Activated gamma-delta T cell treated with Interleukin-2 at 50 U/mL for 16 hours (primary cell): ENCODE data around the gene CD22.
"Not testable (repeated sequence)": the region's sequence is repeated elsewhere in the genome, so short reads cannot be mapped to it uniquely, and the experiment has no call there.

Source experiments
- DNase-seq: peaks from one replicate; pipeline ENCODE4 v3.0.0-alpha.2; 2020

CD22 gene

GRCh38 chr19:35345671-35346111 is 16.7 kb downstream of the CD22 start:
- no peak for DNase-seq

- peak; percentile 58 for DNase-seq
These were observed 17.4 kb downstream of the CD22 start for GRCh38 chr19:35346193-35347052.

DNA sequence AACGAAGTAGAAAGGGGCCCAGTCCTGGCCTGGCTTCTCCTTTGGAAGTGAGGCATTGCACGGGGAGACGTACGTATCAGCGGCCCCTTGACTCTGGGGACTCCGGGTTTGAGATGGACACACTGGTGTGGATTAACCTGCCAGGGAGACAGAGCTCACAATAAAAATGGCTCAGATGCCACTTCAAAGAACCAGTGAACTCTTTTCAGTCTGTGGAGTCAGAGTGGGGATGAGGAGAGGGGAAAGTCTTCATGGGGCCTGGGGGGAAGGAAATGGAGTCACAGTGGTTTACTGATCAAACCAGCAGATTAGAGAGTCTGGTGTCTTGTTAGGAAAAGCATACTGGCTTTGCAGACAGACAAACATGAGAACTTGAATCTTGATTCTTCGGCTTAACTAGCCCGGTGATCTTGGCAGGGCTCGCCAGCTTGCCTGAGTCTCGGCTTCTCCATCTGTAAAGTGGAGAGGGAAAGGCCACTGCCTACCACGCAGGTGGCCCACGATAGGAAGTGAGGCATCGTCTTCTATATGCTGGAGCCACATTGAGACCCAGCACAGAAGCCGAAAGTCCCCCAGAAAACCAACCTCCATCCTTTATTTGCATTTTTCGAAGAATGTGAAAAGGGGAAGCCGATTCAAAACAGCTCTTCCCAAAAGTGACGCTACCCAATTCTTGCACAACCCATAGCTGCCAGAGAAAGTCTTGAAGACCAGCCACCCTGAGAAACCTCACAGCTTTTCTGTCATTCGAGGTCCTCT is 18.4 kb downstream of the CD22 start, which contains the start of gene FFAR1:
Gene FFAR1, plus strand, starts transcription at position 732 of the 759 bp plus-strand sequence. CDS start 3,650 bp downstream, outside the sequence.
- no peak for DNase-seq

DNA sequence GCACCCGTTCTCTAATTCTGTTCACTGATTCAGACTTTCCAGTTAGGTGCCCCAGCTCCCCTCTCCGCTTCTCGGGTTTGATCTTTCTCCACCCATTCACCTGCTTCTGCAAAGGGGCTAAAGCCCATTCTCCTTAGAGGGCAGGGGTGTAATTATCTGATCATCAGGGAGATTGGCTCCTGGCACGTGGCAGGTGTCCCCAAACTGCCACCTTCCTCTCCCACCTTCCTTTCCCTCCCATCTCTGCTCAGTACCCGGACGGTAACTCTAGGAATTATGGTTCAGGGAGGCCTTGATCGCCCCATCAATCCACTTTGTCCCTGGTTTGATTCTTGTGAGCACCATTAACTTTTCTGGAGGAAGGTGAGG is 18.9 kb downstream of the CD22 start:
- no peak for DNase-seq

DNA sequence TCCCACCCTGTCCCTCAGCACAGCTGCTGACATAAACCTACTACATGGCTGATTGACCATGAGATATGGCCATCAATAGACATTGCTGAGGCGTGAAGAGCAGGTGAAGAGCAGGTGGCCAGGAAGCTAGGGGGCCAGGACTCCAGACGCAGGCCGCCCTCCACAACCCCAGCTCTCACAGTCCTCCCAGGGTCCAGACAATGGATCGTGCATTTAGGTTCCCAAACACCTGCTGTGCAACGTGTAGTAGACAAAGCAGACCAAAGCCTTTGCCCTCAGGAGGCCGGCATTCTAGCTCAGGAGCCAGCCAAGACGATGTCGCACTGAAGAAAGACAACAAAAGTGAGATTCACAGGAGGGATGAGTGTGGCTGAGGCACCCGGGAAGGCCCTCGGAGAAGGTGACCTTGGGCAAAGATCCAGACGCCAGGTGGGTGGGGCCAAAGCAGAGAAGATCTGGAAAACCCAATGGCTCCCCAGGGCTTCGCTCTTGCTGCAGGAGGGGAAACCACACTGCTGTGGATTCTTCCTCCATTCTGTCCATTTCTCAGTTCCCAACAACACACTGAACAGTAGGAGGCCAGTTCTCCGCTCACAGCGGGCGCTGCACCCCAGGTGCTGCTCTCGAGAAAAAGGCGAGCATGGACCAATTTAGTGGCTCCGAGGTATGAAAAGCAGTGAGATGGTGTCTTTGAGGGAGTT is 20.1 kb downstream of the CD22 start:
- DNase-seq, result no peak

DNA sequence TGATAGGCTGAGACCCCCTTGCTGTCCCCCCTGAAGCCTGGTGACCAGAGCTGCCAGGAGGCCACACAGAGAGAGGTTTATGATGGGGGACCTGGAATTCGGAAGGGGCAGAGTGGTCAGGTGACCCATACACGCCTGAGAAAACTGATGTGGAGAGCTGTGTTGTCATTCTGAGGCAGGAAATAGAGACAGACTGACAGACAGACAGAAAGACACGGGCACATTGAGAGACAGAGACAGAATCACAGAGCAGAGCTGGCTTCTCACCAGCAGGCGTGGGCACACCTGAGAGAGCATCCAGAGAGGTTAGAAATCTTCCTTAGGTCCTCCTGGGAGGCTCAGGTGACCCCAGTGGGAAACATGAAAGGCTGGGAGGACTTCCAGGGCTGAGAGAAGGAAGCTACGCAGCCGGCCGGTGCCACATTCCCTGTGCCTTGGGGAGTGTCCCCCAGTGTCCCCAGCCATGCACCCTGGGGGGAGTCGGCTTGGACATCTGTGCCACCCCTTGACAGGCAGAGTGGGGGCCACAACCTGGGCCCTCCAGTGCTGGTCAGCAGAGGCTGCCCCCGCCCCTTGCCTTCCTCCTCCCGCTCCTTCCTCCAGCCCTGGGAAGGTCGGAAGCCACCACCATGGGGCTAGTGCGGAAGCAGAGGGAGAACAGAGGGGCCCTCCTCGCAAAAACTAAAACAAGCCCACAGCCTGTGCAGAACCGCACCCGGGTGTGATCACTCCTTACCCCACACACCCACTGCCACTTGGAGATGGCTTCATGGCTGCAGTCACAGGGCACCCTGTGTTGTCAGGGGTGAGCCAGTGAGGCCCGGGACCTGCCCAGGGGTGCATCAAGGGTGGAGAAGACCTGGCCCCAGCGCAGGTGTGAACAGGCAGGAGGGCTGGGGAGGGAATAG is 20.9 kb downstream of the CD22 start:
- no peak for DNase-seq

GRCh38 chr19:35350591-35350990 is 21.6 kb downstream of the CD22 start:
- DNase-seq, result no peak

GRCh38 chr19:35351411-35352176 is 22.6 kb downstream of the CD22 start:
- no peak for DNase-seq

DNA sequence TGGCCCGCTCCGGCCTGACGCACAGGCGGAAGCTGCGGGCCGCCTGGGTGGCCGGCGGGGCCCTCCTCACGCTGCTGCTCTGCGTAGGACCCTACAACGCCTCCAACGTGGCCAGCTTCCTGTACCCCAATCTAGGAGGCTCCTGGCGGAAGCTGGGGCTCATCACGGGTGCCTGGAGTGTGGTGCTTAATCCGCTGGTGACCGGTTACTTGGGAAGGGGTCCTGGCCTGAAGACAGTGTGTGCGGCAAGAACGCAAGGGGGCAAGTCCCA is 23.1 kb downstream of the CD22 start:
- no peak for DNase-seq

- peak; percentile 62 for DNase-seq
These were observed 23.7 kb downstream of the CD22 start for GRCh38 chr19:35352448-35353304.

GRCh38 chr19:35353635-35354034 is 24.6 kb downstream of the CD22 start:
- no peak for DNase-seq

DNA sequence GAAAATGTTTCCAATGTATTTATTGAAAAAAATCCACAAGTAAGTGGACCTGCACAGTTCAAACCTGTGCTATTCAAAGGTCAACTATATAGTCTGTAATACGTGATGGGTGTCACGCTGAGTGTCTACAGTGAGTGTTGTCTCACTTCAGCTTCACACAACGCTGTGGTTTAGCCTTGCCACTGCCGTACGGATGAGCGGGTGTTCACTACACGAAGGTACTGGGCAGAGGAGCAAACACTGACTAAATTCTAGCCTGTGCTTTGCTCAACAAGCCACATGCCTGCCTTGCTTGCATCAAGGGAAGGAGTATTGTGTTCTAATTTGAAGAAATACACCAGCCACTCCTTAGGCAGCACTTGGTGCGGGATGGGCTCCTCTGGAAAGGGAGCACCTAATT is 25.9 kb downstream of the CD22 start:
- no peak for DNase-seq

GRCh38 chr19:35355791-35356460 is 26.9 kb downstream of the CD22 start:
- no peak for DNase-seq

DNA sequence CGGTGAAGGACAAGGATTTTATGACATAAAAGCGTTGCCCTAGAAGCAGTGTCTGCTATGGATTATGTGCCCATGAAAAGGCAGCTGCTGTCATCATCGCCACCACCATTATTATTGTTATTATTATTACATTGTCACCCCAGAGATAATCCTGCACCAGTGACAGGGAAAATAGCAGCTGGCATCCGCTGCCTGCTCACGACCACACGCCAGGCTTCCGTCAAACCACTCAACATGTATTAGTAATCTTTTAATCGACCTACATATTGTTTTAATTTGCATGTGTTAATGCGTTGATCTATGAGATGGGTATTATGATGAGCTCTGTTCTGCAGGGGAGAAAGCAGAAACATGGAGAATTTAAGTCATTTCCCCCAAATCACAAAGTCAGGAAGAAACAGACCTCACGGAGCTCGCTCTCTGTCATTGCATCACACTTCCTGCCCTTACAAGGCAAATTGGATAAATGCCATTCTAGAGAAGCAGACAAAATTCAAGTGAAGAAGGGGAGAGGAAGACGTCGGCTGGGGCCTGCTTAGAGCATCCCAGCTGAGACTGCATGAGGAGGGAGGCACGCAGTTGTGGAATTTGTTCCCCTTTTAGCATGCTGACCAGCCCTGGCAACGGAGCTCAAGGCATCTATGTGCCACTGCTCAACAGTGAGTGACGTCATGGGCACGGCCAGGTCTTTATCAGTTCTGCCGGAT is 29.0 kb downstream of the CD22 start, which contains the start of gene FFAR3:
Gene FFAR3, plus strand, starts transcription at position 594 of the 707 bp plus-strand sequence. CDS start 431 bp downstream, outside the sequence.
- DNase-seq, result no peak

- DNase-seq, result not testable (repeated sequence)
These were observed 29.8 kb downstream of the CD22 start for GRCh38 chr19:35358834-35359233.

DNA sequence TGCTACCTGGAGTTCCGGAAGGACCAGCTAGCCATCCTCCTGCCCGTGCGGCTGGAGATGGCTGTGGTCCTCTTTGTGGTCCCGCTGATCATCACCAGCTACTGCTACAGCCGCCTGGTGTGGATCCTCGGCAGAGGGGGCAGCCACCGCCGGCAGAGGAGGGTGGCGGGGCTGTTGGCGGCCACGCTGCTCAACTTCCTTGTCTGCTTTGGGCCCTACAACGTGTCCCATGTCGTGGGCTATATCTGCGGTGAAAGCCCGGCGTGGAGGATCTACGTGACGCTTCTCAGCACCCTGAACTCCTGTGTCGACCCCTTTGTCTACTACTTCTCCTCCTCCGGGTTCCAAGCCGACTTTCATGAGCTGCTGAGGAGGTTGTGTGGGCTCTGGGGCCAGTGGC is 30.4 kb downstream of the CD22 start:
- DNase-seq, result not testable (repeated sequence)

DNA sequence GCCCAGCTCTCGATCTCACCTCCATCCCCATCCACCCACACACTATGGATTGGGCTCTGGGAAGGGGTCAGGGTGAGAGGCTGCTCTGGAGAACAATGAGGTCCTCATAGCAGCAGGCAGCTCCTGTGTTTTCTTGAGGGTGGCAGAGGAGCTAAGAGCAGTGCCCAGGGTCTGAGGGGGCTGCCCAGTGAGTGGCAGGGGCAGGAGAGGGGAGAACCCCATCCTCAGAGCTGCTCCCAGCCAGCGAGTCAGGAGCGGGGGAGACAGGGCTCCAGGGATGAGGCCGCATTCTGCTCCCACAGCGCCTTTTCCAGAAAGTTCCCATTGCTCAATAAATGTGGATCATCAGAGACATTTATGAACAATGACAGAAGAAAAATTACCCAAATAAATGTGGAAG is 31.1 kb downstream of the CD22 start:
- not testable (repeated sequence) for DNase-seq

- DNase-seq, result no peak
These were observed 32.0 kb downstream of the CD22 start for GRCh38 chr19:35360880-35361420.
